ENCODE results near the gene NFIX.

NFIX gene

GRCh38 chr19:13122980-13123957 lies 128.0 kb downstream of the NFIX start:
- no peak overlapping the region for H3K27ac ChIP-seq

GRCh38 chr19:13127051-13127450 lies 131.8 kb downstream of the NFIX start:
- no peak for TF ChIP-seq CTCF (conservative IDR thresholded peaks at IDR 0.05)
- no peak overlapping the region for H3K27ac ChIP-seq

More at GRCh38 chr19:13122980-13123957, 128.0 kb downstream of the NFIX start:
- no peak for TF ChIP-seq CTCF (conservative IDR thresholded peaks at IDR 0.05)

- no peak overlapping the region for H3K27ac ChIP-seq
Observed at GRCh38 chr19:13127811-13128575, 132.7 kb downstream of the NFIX start.

GRCh38 chr19:13128583-13128982 lies 133.3 kb downstream of the NFIX start:
- no peak overlapping the region for H3K27ac ChIP-seq
- no peak for TF ChIP-seq CTCF (conservative IDR thresholded peaks at IDR 0.05)

More at GRCh38 chr19:13127811-13128575, 132.7 kb downstream of the NFIX start:
- no peak for TF ChIP-seq CTCF (conservative IDR thresholded peaks at IDR 0.05)

GRCh38 chr19:13129384-13129783 lies 134.1 kb downstream of the NFIX start:
- no peak for TF ChIP-seq CTCF (conservative IDR thresholded peaks at IDR 0.05)

GRCh38 chr19:13130886-13131490 lies 135.7 kb downstream of the NFIX start:
- no peak overlapping the region for H3K27ac ChIP-seq
- TF ChIP-seq CTCF (conservative IDR thresholded peaks at IDR 0.05) = no peak

More at GRCh38 chr19:13129384-13129783, 134.1 kb downstream of the NFIX start:
- H3K27ac ChIP-seq = no peak overlapping the region
